ENCODE measurements around the gene STPG4.
"Not testable (repeated sequence)": the region's sequence is repeated elsewhere in the genome, so short reads cannot be mapped to it uniquely, and the experiment has no call there.

STPG4 gene, protein sequence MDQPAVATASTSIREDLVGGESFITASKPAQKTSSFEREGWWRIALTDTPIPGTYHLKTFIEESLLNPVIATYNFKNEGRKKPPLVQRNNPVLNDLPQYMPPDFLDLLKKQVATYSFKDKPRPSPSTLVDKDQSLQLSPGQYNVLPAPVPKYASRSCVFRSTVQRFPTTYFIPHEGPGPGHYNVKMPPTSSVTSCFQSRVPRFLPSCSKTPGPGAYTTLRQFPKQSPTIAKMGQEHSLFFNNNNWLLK

DNA sequence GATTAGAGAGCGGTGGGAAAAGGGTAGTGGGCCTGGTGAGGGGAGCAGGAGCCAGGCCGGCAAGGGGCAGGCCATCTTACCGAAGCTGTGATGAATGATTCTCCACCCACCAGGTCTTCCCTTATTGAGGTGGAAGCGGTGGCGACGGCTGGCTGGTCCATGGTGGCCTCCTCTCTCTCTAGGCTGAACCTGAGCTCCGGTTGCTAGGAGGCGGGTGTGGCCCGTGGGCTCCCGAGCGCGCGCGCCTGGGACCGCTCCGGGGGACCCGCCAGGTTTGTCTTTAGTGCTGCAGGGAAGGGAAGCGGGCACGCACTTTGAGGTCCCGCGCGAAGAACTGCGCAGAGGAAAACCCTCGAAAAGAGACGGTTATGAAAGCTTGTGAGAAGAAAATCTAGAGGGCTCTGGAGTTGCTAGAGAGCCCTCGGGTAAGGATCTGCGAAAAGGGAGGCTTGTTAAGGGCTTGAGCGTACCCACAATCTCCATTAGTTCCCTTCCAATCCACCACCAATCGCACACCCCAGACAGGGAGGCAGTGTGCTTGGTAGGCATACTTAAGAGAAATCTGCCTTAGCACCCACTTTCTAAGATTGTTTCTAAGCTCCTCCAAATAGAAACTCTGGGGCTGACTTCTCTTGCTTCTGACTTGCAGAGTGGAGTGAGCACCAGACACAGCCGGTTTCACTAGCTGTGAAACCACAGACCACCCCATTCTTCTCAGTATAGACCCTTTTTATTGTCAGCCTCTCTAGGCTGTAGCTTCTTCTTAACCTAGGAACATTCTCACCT, at the start of gene STPG4:
TSS of gene STPG4 (minus strand) at position 218 of the 786 bp plus-strand sequence. CDS start at position 161, 57 bp downstream.
- no peak for DNase-seq

- DNase-seq: no peak
Observed at GRCh38 chr2:47204691-47205090, 49.6 kb upstream of the STPG4 start.

- DNase-seq: no peak
Observed at GRCh38 chr2:47203995-47204394, 48.9 kb upstream of the STPG4 start.

GRCh38 chr2:47201224-47201623, 46.1 kb upstream of the STPG4 start:
- no peak for DNase-seq

DNA sequence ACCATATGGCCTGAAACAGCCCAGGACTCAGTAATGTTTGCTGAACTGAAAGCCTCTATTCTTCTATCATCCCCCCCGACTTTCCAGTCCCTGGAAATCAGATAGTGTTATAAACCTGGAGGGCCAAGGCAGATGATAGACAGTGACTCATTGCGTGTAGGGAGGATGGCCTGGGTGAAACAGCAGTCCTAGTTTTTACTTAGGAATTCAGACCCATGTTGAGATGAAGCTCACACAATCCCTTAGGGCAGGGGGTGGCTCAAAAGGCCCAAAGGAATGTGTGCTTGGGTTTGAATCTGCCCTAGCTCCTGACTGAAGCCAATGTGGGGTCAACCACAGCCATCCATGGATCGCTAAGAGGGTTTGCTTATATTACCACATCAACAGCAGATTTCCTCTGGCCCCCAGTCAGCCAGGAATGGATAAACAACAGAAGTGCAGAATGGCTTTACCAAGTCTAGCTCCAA, 43.9 kb upstream of the STPG4 start:
- DNase-seq: no peak

DNA sequence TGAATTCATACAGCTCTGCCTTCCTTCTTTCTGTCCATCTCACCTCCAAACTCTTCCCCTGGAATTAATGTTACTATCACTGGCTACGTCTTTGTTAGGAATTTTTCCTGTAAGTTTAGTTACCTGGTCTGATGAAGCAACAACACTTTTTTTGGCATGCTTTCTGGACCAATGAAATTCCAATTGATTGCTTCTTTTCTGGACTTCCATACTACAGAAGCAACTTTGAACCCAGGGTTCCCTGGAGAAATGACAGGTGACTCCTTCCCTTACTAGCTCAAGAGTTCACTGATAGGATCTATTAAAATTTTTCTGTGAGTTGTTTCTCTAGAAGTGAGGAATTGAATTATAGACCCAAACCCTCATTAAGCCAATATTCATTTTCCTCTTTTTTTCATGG, 41.4 kb upstream of the STPG4 start:
- DNase-seq: no peak

DNA sequence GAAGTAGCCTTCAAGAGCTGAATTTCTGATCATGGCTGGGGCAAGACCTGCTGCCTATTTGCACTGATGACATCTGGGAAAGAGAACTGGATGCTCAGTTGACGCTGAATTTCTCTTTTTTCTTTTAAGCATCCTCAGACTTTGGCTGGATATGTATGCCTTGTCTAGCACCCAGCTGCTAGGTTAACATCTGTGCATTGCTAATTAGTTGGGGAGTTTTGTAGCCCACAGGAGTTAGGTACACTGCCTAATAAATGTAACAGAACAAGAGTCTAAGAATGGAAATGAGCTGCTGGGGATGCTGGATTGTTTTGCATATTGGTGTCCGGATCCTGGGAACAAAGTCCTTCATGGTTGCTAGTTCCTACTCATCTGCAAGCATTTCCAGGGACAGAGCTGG, 40.9 kb upstream of the STPG4 start:
- DNase-seq: no peak

GRCh38 chr2:47195148-47195547, 40.0 kb upstream of the STPG4 start:
- DNase-seq: no peak

DNA sequence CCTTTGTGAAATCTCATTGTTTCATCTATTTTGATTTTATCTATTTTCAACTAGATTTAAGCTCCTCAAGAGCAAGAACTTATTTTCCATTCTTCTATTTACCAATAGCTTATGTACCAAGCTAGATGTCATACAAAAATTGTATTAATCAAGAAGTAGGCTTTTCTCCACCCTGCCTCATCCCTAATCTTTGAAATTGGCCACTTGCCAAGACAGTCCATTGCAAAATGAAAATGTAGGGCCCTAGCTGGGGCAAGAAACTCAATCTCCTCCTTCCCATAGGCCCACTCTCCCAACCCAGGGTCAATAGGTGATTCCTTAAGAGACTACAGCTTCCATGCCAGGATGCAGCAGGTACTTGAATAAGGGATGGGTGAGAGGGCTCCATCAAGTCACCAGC, 39.3 kb upstream of the STPG4 start:
- DNase-seq: no peak

DNA sequence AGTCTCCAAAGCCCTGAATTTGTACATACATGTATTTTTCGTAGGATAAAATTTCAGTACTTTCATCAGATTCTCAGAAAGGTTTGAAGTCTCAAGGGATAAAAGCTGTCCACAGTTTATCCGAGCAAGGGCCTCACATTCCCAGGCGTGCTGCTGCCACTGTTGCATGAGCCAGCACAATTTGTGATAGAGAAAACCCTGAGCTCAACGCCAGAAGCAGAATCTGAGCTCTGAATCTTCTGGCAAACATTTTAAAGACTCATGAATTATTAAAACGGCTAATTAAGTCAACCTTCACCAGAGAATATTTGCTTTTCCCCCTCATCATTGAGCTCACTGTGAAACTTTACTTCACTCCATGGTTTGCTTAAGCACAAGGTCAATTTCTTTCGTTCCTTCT, 38.5 kb upstream of the STPG4 start:
- no peak for DNase-seq

GRCh38 chr2:47190188-47190881, 35.2 kb upstream of the STPG4 start:
- no peak for DNase-seq

DNA sequence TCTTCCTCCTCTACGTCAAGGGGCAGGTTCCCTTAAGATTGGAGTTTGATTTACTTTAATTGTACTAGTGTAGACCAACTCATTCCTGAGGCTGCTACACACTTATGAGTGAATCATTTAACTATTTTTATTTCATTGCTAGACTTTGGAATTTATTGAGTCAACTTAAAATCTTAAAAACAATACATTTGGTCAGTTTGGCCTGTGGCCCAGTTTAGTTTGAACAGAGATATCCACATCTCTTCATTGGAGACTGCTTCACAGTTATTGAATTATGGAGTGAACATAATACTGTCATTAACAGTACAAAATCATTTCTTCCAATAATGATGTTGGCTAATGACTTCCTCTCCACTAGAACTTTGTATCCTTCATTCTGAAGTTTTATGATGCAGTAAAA, 34.5 kb upstream of the STPG4 start:
- no peak for DNase-seq

DNA sequence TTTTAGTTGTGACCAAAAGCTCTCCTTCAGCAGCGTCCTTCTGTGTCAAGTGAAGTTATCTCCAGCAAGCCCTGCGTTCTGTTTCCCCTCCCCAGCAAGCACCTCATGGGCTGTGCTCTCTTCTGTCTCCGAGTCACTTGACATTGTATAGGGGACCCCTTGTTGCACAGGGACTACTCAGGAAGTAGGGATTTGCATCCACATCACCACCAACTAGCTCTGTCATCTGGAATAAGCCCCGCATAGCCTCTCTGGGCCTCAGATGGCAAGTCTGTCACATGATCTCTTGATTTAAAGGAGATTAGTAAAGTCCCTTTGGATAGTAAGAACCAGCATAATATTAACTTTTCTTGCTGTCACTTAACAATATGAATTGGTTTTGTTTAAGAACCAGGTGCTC, 32.0 kb upstream of the STPG4 start:
- no peak for DNase-seq

DNA sequence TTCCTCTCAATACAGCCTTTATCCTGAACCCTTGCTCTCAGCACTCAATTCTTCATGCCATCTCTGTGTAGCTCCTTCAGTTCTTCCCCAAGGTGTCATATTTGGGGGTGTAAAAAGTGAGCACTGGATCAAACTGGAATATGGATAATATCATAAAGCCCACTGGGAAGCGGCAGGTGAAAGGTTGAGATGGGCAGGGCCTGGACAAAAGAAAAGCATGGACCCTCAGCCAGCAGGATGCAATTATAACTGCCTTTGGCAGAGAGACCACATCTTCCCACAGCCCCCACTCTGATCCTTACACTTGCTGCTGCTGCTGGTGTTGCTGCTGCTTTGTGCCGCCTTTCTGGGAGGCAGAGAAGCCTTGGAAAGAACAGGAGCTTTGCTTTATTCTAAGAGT, 31.2 kb upstream of the STPG4 start:
- no peak for DNase-seq

GRCh38 chr2:47185098-47185497, 30.0 kb upstream of the STPG4 start:
- not testable (repeated sequence) for DNase-seq

DNA sequence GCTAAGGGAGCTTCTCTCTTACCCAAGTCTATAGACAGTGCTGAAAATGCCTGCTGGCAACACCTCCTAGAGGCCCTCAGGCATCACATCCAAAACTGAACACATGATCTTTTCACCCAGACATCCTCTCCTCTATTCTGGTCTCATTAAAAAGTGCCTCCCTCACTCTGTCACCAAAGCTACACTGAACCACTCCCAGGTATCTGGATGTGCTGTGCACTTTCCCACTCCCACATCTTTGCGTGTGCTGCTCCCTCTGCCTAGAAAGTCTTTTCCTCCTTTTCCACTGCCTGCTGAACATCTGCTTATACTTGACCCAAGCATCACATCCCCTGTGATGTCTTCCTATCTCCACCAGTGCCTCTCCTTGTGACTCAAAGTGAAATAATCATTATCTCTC, 26.1 kb upstream of the STPG4 start:
- DNase-seq: no peak

DNA sequence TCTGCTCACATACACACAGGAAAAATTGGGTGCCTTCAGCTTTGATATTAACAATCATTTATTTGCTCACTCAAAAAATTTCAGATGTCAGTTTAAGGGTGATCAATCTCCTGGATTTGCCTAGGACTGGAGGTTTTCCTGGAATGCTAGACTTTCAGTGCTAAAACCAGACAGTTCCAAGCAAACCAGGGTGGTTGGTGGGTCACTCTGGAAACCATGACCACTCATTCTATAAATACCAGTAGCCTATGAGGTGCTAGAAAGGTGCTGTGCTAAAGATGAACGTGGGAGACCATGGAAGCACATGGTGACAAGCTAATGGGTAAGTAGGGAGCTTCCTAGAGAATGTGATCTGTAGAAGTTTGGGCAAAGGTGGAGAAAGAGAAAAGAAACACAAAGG, 25.4 kb upstream of the STPG4 start:
- DNase-seq: no peak

DNA sequence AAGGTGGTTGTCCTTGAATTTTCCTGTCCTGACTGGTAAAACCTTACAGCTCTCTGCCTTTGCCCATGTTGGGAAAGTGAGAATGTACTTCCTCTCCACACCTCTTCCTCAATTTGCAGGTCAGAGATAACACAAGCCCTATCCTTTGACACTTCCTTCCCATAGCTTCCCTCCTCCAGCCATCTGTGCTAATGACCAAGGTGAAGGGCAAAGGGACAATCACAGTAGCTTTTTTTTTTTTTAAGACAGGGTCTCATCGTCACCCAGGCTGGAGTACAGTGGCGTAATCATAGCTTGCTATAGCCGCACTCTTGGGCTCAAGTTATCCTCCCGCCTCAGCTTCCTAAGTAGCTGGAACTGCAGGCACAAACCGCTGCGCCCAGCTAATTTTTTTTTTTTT, 24.3 kb upstream of the STPG4 start:
- DNase-seq: peak in 1 of 2 donors; percentile 19

DNA sequence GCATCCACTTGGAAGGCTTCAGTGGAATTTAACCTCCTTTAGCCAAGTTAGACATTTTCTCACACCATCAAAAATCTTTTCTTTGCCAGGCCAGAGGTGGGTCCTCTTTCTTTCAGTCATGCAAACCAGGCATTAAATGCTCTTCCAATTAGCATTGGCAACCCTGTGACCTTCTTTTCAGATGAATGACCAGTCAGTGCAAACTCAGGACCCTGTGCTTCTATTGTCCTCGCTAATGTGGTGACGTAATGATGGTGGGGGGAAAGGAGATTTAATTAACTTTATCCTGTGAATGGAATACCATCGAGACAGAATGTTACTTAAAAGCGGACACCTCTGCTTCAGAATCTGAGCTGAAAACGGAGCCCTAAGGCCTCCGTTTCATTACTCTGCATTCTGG, 23.2 kb upstream of the STPG4 start:
- DNase-seq: no peak

DNA sequence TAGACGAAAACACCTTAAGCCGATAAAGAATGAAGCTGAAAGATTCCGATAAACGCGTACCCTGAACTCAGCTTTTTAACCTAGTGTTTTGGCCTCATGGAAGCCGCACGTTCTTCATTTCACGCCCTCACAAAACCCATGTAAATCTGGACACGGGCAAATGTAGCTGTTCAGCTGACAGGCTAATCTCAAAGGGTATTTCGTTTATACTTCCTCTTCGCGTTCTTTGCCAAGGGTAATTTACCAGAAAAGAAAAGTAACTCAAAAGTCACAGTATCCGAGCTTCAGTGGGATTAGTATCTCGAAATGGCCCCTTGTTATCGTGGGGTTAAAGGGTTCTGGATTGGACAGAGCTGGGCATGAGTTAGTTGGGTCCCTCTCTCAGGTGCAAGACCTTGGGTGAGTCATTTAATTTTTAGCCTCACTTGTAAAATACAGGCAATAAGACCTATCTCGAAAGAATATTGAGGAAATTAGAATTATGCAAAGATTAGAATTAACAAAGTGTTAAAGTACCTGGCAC, 22.0 kb upstream of the STPG4 start:
- DNase-seq: peak; percentile 35 to 43

GRCh38 chr2:47174733-47175361, 19.7 kb upstream of the STPG4 start:
- DNase-seq: peak in 1 of 2 donors; percentile 22

DNA sequence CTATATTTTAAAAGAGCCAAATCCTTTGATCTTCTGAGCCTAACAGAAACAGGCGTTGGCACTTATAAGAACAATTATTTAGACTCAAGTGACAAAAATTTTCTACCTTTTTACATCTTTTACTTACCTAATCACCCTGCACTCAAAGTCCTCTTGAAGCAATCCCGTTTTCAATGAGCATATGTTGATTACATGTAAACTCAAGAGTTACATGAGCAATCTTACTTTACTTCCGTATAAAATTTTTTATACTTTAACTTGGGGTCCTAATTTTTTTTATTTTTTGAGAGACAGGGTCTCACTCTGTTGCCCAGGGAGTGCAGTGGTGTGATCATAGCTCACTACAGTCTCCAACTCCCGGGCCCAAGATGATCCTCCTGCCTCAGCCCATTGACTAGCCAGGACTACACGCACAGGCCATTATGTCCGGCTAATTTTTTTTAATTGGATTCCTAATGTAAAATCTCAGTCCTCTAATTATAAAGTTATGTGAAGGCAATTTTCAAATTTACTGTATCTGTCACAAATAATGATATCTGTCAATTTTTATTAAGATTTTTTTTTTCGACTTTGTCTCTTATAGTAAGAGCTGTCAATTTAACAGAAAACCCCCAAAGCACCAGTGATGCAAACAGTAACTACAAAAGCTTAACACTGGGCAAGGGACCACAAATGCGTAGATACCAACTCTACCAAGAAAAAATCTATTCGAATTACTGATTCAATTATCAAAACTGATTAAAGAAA, 19.1 kb upstream of the STPG4 start:
- DNase-seq: peak in 1 of 2 donors; percentile 13

All from inflammatory macrophage treated with lipopolysaccharide for 1 hour (primary cell).